Panc1 (cell line): ENCODE data around the gene TSHR. TPM values are rescaled to one million over a fixed set of nuclear protein-coding genes. Genes with fewer than 3 reads are reported as not detected.

Source experiments
- ATAC-seq: fragments of 200-7000 bp; cut with Tn5 transposase; 2 replicates; pipeline ENCODE4 v1.9.1; 2020; ENCODE audit warnings: mild to moderate bottlenecking, moderate library complexity
- BruUV-seq: library from RNA; stranded (reverse); fragments of 400-500 nt; replicated peaks from 2 replicates; lab custom pipeline; 2021; lab: Mats Ljungman, UMichigan
- CTCF ChIA-PET: fragments of 300-600 bp; sonication (Branson Sonifier 250); formaldehyde crosslinking; loops from one replicate; lab custom pipeline; 2022; ENCODE audit warnings: antibody characterized with exemption; lab: Charles Lee
- POLR2A ChIA-PET: fragments of 300-600 bp; sonication (Branson Sonifier 250); formaldehyde crosslinking; loops from one replicate; lab custom pipeline; 2022; ENCODE audit warnings: antibody characterized with exemption; lab: Charles Lee
- DNase-seq: peaks from one replicate; pipeline ENCODE4 v3.0.0-alpha.2; 2010; ENCODE audit warnings: low read depth, low spot score
- H3K27ac ChIP-seq: 2 replicates; pipeline ENCODE4 v1.5.1; 2011; ENCODE audit warnings: mild to moderate bottlenecking, low read length, inconsistent platforms
- H3K27me3 ChIP-seq: fragments of 200-500 bp; sonication (Bioruptor generic); 2 replicates; pipeline ENCODE4 v1.6.0; 2014; ENCODE audit warnings: low read length, inconsistent platforms; ENCODE audit not compliant: control insufficient read depth, insufficient read depth
- H3K36me3 ChIP-seq: fragments of 200-500 bp; sonication (Bioruptor generic); 2 replicates; pipeline ENCODE4 v1.5.1; 2014; ENCODE audit warnings: inconsistent platforms, mild to moderate bottlenecking, low read length, moderate library complexity; ENCODE audit not compliant: control insufficient read depth, insufficient read depth
- H3K4me1 ChIP-seq: 2 replicates; pipeline ENCODE4 v1.5.1; 2011; ENCODE audit warnings: inconsistent platforms, mild to moderate bottlenecking, low read length, moderate library complexity; ENCODE audit not compliant: control insufficient read depth, insufficient read depth
- H3K4me3 ChIP-seq, 2 experiments: 2 replicates each; pipeline ENCODE4 v1.5.1; 2011 to 2012; ENCODE audit warnings: low read depth in 2 of 2, low read length in 2 of 2, mild to moderate bottlenecking in 2 of 2, inconsistent platforms in 1 of 2, moderate library complexity in 1 of 2
- H3K9me3 ChIP-seq: fragments of 200-500 bp; sonication (Bioruptor generic); 2 replicates; pipeline ENCODE4 v1.5.1; 2014; ENCODE audit warnings: low read depth, mild to moderate bottlenecking, inconsistent platforms, low read length, moderate library complexity; ENCODE audit not compliant: control insufficient read depth, insufficient read depth
- CTCF ChIP-seq: fragments of 450-650 bp; IDR thresholded peaks from 2 replicates; pipeline ENCODE4 v1.5.1; 2017; ENCODE audit warnings: mild to moderate bottlenecking
- POLR2AphosphoS5 ChIP-seq: IDR thresholded peaks from 2 replicates; pipeline ENCODE4 v1.6.1; 2012; ENCODE audit warnings: mild to moderate bottlenecking, low read depth, low read length, moderate library complexity
- REST ChIP-seq, 2 experiments: IDR thresholded peaks; 2 replicates each; pipeline ENCODE4 v1.6.1; 2011 to 2012; ENCODE audit warnings: low read depth in 2 of 2, control low read depth in 1 of 2, low read length in 1 of 2, mild to moderate bottlenecking in 1 of 2, moderate library complexity in 1 of 2; ENCODE audit not compliant: insufficient read depth in 1 of 2
- SIN3A ChIP-seq: IDR thresholded peaks from 2 replicates; pipeline ENCODE4 v1.6.1; 2012; ENCODE audit warnings: low read depth, mild to moderate bottlenecking, low read length, moderate library complexity, borderline replicate concordance; ENCODE audit not compliant: insufficient read depth
- TCF7L2 ChIP-seq: IDR thresholded peaks from 2 replicates; pipeline ENCODE4 v1.6.1; 2011; ENCODE audit warnings: mild to moderate bottlenecking, low read depth, low read length, inconsistent platforms
- in situ Hi-C: cut with HindIII; loops from 2 replicates; pipeline ENCODE4 v1.10.0; 2016; ENCODE audit warnings: low sequenced_read_pairs, low pct_unique_long_range_greater_than_20kb
- intact Hi-C: fragments of 100-400 bp; cut with micrococcal nuclease; formaldehyde crosslinking; loops from one replicate; pipeline ENCODE4 v1.10.0; 2022; ENCODE audit not compliant: unreplicated experiment
- total RNA-seq: library from RNA; stranded (reverse); gene quantifications from one replicate; pipeline ENCODE4 v1.2.1, GENCODE V29; 2021; ENCODE audit not compliant: unreplicated experiment

The TSHR gene
- total RNA-seq, 1 experiment from 2014 or later, result not detected

GRCh38 chr14:80946187-80946586, 9.2 kb upstream of the TSHR start:
- no TSS peak for BruUV-seq
- H3K9me3 ChIP-seq, result no peaks in the 10 kb centered on the region
- no peak overlapping the region for H3K4me3 ChIP-seq
- in situ Hi-C loops, result no loop called here
- H3K27me3 ChIP-seq, result peaks cover 5% of the 10 kb centered on the region
- no peak overlapping the region for H3K27ac ChIP-seq
- no peak for TF ChIP-seq POLR2AphosphoS5
- TF ChIP-seq SIN3A, result no peak
- TF ChIP-seq REST (IDR thresholded peaks at IDR 0.05; ENCODE audit: insufficient read depth in 1 of 2, low read depth in 2 of 2, low read length in 1 of 2), result no peak
- TF ChIP-seq CTCF, result no peak
- TF ChIP-seq TCF7L2, result no peak
- intact Hi-C loops, result no loop called here
- no peaks in the 10 kb centered on the region for H3K4me1 ChIP-seq
- ChIA-PET POLR2A (no interaction called here), CTCF (no interaction called here)
- ATAC-seq (no peak), DNase-seq (no peak)
- no peaks in the 10 kb centered on the region for H3K36me3 ChIP-seq

- no peaks in the 10 kb centered on the region for H3K9me3 ChIP-seq
- no TSS peak for BruUV-seq
- ChIA-PET POLR2A (no interaction called here), CTCF (no interaction called here)
- no peak for TF ChIP-seq POLR2AphosphoS5
- TF ChIP-seq SIN3A, result no peak
- TF ChIP-seq REST (IDR thresholded peaks at IDR 0.05; ENCODE audit: insufficient read depth in 1 of 2, low read depth in 2 of 2, low read length in 1 of 2), result no peak
- no peak for TF ChIP-seq CTCF
- no peak for TF ChIP-seq TCF7L2
- in situ Hi-C loops, result no loop called here
- no peak for DNase-seq
- H3K27ac ChIP-seq, result no peak overlapping the region
- no peak overlapping the region for H3K4me3 ChIP-seq
- intact Hi-C loops, result no loop called here
- ATAC-seq, result no peak
- peaks cover 5% of the 10 kb centered on the region for H3K27me3 ChIP-seq
- no peaks in the 10 kb centered on the region for H3K4me1 ChIP-seq
- H3K36me3 ChIP-seq, result no peaks in the 10 kb centered on the region
These were observed 8.6 kb upstream of the TSHR start for GRCh38 chr14:80946797-80947196.
